GM12878 (cell line): ENCODE results near the gene NLRP2B. TPM values are rescaled to one million over a fixed set of nuclear protein-coding genes. Genes with fewer than 3 reads are reported as not detected.

Experiments used
- ATAC-seq: fragments of 200-7000 bp; cut with Tn5 transposase; 3 replicates; pipeline ENCODE4 v1.9.1; 2020; ENCODE audit warnings: mild to moderate bottlenecking, moderate library complexity
- BruUV-seq: library from RNA; stranded (reverse); fragments of 400-500 nt; replicated peaks from 2 replicates; lab custom pipeline; 2021; lab: Mats Ljungman, UMichigan
- CTCF ChIA-PET: fragments of 300-600 bp; sonication (Branson Sonifier 250); formaldehyde crosslinking; extraction: SDS; loops from one replicate; lab custom pipeline; 2021; ENCODE audit warnings: inconsistent platforms; lab: Yijun Ruan, JAX
- POLR2A ChIA-PET: fragments of 350-600 bp; formaldehyde crosslinking; extraction: SDS; loops from one replicate; lab custom pipeline; 2021; ENCODE audit warnings: inconsistent platforms; lab: Charles Lee
- RAD21 ChIA-PET: fragments of 300-600 bp; sonication (Branson Sonifier 250); formaldehyde crosslinking; loops from one replicate; lab custom pipeline; 2023; ENCODE audit warnings: antibody characterized with exemption; ENCODE audit not compliant: unreplicated experiment; lab: Charles Lee
- SMC1A ChIA-PET: fragments of 300-600 bp; sonication (Branson Sonifier 250); formaldehyde crosslinking; loops from one replicate; lab custom pipeline; 2023; ENCODE audit not compliant: unreplicated experiment, uncharacterized antibody; lab: Charles Lee
- DNase-seq: peaks from one replicate; pipeline ENCODE4 v3.0.0-alpha.2; 2011; ENCODE audit warnings: low read depth, low spot score
- FAIRE-seq: peaks from 3 replicates; lab custom pipeline; 2011; peaks lifted over from hg19 to GRCh38; lab: Jason Lieb, UNC
- H2AFZ ChIP-seq: 2 replicates; pipeline ENCODE4 v1.6.0; 2011; ENCODE audit warnings: low read depth, low read length, control low read depth; ENCODE audit not compliant: control insufficient read depth
- H3K27ac ChIP-seq: 2 replicates; pipeline ENCODE4 v1.5.1; 2011; ENCODE audit warnings: control low read depth; ENCODE audit not compliant: control insufficient read depth, insufficient read depth
- H3K27me3 ChIP-seq, 2 experiments: replicated peaks in 1 of 2; 2 replicates each; pipeline versions ENCODE4 v1.6.0 to v1.6.1; 2011; ENCODE audit warnings: low read length in 1 of 2; ENCODE audit not compliant: control insufficient read depth in 2 of 2, insufficient read depth in 2 of 2
- H3K36me3 ChIP-seq, 2 experiments: 2 replicates each; pipeline ENCODE4 v1.5.1; 2011; ENCODE audit warnings: low read length in 1 of 2; ENCODE audit not compliant: control insufficient read depth in 2 of 2, insufficient read depth in 2 of 2
- H3K4me1 ChIP-seq: 2 replicates; pipeline ENCODE4 v1.6.1; 2011; ENCODE audit warnings: mild to moderate bottlenecking, low read length, moderate library complexity, mixed read lengths; ENCODE audit not compliant: control insufficient read depth, insufficient read depth
- H3K4me2 ChIP-seq: 2 replicates; pipeline ENCODE4 v1.6.0; 2011; ENCODE audit warnings: control low read depth; ENCODE audit not compliant: control insufficient read depth, insufficient read depth
- H3K4me3 ChIP-seq: fragments of 200-600 bp; sonication (generic); 2 replicates; pipeline ENCODE4 v1.5.1; 2016
- H3K79me2 ChIP-seq: 2 replicates; pipeline ENCODE4 v1.6.0; 2011; ENCODE audit warnings: low read length; ENCODE audit not compliant: control insufficient read depth, insufficient read depth
- H3K9ac ChIP-seq: 2 replicates; pipeline ENCODE4 v1.8.0; 2011; ENCODE audit warnings: low read length, control low read depth, mixed read lengths; ENCODE audit not compliant: control insufficient read depth, insufficient read depth
- H3K9me3 ChIP-seq: replicated peaks from 3 replicates; pipeline ENCODE4 v1.5.1; 2011; ENCODE audit warnings: mild to moderate bottlenecking, low read length; ENCODE audit not compliant: control insufficient read depth, insufficient read depth
- H4K20me1 ChIP-seq: 2 replicates; pipeline ENCODE4 v1.6.0; 2011; ENCODE audit not compliant: control insufficient read depth, insufficient read depth
- ETV6 ChIP-seq, 2 experiments: fragments of 450-650 bp in 1 of 2; IDR thresholded peaks in 1 of 2; conservative IDR thresholded peaks in 1 of 2; 2 replicates each; pipeline ENCODE4 v1.6.1; 2014; ENCODE audit warnings: antibody characterized with exemption in 1 of 2, borderline replicate concordance in 1 of 2, low read depth in 1 of 2, mild to moderate bottlenecking in 1 of 2, moderate library complexity in 1 of 2
- FOXM1 ChIP-seq: IDR thresholded peaks from 2 replicates; pipeline ENCODE4 v1.6.1; 2012; ENCODE audit warnings: low read depth, mild to moderate bottlenecking, inconsistent platforms, low read length, moderate library complexity
- LARP7 ChIP-seq: fragments of 450-650 bp; IDR thresholded peaks from 2 replicates; pipeline ENCODE4 v1.6.1; 2017; ENCODE audit warnings: mild to moderate bottlenecking
- RAD21 ChIP-seq: IDR thresholded peaks from 2 replicates; pipeline ENCODE4 v1.6.1; 2011; ENCODE audit warnings: mild to moderate bottlenecking, low read depth, low read length, moderate library complexity; ENCODE audit not compliant: insufficient read depth
- ZNF622 ChIP-seq: fragments of 450-650 bp; IDR thresholded peaks from 2 replicates; pipeline ENCODE4 v1.6.1; 2017; ENCODE audit warnings: mild to moderate bottlenecking, inconsistent platforms
- WGBS: methylation state at CpG from one replicate; pipeline ENCODE4 v1.1.6; 2016; ENCODE audit warnings: low lambda C conversion rate; ENCODE audit not compliant: insufficient replicate concordance, insufficient coverage; ENCODE audit errors: missing lambda C conversion rate; 5-methylcytosine and 5-hydroxymethylcytosine counted together
- in situ Hi-C: fragments of 300-500 bp; cut with MboI; formaldehyde crosslinking; loops from 9 replicates; pipeline ENCODE4 v1.14.3; 2018; ENCODE audit warnings: mixed read lengths
- intact Hi-C: fragments of 100-400 bp; cut with micrococcal nuclease; formaldehyde crosslinking; loops from one replicate; pipeline ENCODE4 v1.14.2; 2022; ENCODE audit not compliant: unreplicated experiment
- polyA plus RNA-seq, 11 experiments: library from polyadenylated mRNA; depleted of rRNA in 4 of 11; unstranded in 6 of 11; stranded (reverse) in 5 of 11; fragments of >200 nt; fragmentation: Nextera tagmentation in 4 of 11; fragmentation: Illumina TruSeq in 1 of 11; extraction: Ambion mirVana in 4 of 11; extraction: Trizol in 1 of 11; gene quantifications; 1 replicate in 1 of 11; 2 replicates in 10 of 11; pipeline versions ENCODE4 v1.2.1 to v1.2.3, GENCODE V29; 2011 to 2016; ENCODE audit warnings: inconsistent platforms in 2 of 11, missing spikeins in 2 of 11, low read depth in 1 of 11
- total RNA-seq, 4 experiments: library from RNA; depleted of rRNA in 3 of 4; stranded (reverse); fragments of >200 nt in 3 of 4; fragmentation: Illumina TruSeq in 1 of 4; extraction: Trizol in 1 of 4; gene quantifications; 2 replicates each; pipeline versions ENCODE4 v1.2.1 to v1.2.3, GENCODE V29; 2013 to 2021
- TF ChIP-seq, protein P1 (sequence below): IDR thresholded peaks from 2 replicates; pipeline ENCODE4 v1.6.1; 2011; ENCODE audit warnings: borderline replicate concordance, low read depth, mild to moderate bottlenecking, moderate library complexity, low read length; ENCODE audit not compliant: insufficient read depth, poor library complexity, severe bottlenecking
- TF ChIP-seq, protein P2 (sequence below): IDR thresholded peaks from 2 replicates; pipeline ENCODE4 v1.6.1; 2012; ENCODE audit warnings: low read depth, low read length, improper control_type of control experiment
- TF ChIP-seq, protein P3 (sequence below): fragments of 150-350 bp; IDR thresholded peaks from 2 replicates; pipeline ENCODE4 v1.6.1; 2014; ENCODE audit warnings: mild to moderate bottlenecking, low read depth, low read length

NLRP2B gene
- total and polyA plus RNA-seq, 10 of the 15 experiments (the other 5 are each of a cell fraction or from before 2014, with no cell fraction given): not detected

GRCh38 chrX:57655065-57655464 lies 25.0 kb downstream of the NLRP2B start:
- H3K9ac ChIP-seq: no peak overlapping the region
- ChIA-PET CTCF (no interaction called here), POLR2A (no interaction called here), RAD21 (no interaction called here), SMC1A (interaction anchor here (0.5 kb wide), 1 partner anchor 147 kb away, joined by 3 read pairs; no protein-coding TSS in a partner anchor)
- no peak overlapping the region for H2AFZ ChIP-seq
- H3K4me2 ChIP-seq: no peak overlapping the region
- in situ Hi-C loops (no loop called here), intact Hi-C loops (no loop called here)
- no peak for ATAC-seq
- H3K27ac ChIP-seq: no peak overlapping the region
- H3K79me2 ChIP-seq: no peaks in the 10 kb centered on the region
- no peak for DNase-seq
- no peak for FAIRE-seq
- no peaks in the 10 kb centered on the region for H3K36me3 ChIP-seq
- H4K20me1 ChIP-seq: no peaks in the 10 kb centered on the region
- no peaks in the 10 kb centered on the region for H3K4me1 ChIP-seq
- H3K9me3 ChIP-seq: no peaks in the 10 kb centered on the region; the same call in 2 of the 3 replicates
- H3K4me3 ChIP-seq: no peak overlapping the region
- H3K27me3 ChIP-seq: no peaks in the 10 kb centered on the region
- no peak for TF ChIP-seq RAD21
- TF ChIP-seq, protein P1, sequence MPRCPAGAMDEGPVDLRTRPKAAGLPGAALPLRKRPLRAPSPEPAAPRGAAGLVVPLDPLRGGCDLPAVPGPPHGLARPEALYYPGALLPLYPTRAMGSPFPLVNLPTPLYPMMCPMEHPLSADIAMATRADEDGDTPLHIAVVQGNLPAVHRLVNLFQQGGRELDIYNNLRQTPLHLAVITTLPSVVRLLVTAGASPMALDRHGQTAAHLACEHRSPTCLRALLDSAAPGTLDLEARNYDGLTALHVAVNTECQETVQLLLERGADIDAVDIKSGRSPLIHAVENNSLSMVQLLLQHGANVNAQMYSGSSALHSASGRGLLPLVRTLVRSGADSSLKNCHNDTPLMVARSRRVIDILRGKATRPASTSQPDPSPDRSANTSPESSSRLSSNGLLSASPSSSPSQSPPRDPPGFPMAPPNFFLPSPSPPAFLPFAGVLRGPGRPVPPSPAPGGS: no peak
- TF ChIP-seq FOXM1: no peak
- no peak for TF ChIP-seq ZNF622
- 7% methylated on average over 2 of the region's 2 CpGs for WGBS
- BruUV-seq: no TSS peak

DNA sequence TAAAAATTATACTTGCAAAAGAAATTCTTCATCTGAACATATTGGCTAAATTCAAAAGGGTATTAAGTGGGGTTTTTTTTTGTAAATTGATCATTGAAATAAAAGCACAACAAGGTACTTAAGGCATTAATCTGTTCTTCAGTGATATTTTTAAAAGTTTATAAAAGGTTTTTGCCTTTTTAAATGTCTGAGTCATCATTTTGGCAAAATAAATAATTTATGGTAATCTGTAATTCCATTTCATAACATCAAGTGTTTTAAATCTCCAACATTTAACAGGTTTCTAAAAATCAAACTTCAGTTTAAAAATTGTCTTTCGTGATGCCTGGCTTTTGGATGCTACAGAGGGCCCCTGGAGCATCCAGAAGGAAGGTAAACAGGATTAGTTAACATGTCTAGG lies 27.4 kb downstream of the NLRP2B start:
- no TSS peak for BruUV-seq
- Histone ChIP-seq H3K36me3 (no peaks in the 10 kb centered on the region), H3K4me1 (no peaks in the 10 kb centered on the region), H2AFZ (no peak overlapping the region), H3K79me2 (no peaks in the 10 kb centered on the region), H3K9me3 (no peaks in the 10 kb centered on the region; the same call in 2 of the 3 replicates), H3K4me3 (no peak overlapping the region), H3K27me3 (no peaks in the 10 kb centered on the region), H3K9ac (no peak overlapping the region), H3K27ac (no peak overlapping the region), H4K20me1 (no peaks in the 10 kb centered on the region), H3K4me2 (no peak overlapping the region)
- ATAC-seq (no peak), FAIRE-seq (no peak), DNase-seq (no peak)
- WGBS: 0% methylated on average over 1 of the region's 1 CpG
- ChIA-PET SMC1A (no interaction called here), POLR2A (no interaction called here), RAD21 (no interaction called here), CTCF (no interaction called here)
- TF ChIP-seq, protein P2, sequence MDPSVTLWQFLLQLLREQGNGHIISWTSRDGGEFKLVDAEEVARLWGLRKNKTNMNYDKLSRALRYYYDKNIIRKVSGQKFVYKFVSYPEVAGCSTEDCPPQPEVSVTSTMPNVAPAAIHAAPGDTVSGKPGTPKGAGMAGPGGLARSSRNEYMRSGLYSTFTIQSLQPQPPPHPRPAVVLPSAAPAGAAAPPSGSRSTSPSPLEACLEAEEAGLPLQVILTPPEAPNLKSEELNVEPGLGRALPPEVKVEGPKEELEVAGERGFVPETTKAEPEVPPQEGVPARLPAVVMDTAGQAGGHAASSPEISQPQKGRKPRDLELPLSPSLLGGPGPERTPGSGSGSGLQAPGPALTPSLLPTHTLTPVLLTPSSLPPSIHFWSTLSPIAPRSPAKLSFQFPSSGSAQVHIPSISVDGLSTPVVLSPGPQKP: no peak
- TF ChIP-seq LARP7 (no peak), ETV6 (conservative IDR thresholded peaks at IDR 0.05 in 1 of 2, IDR thresholded peaks at IDR 0.05 in 1 of 2; ENCODE audit: borderline replicate concordance in 1 of 2, low read depth in 1 of 2) (no peak)
- TF ChIP-seq, protein P3, sequence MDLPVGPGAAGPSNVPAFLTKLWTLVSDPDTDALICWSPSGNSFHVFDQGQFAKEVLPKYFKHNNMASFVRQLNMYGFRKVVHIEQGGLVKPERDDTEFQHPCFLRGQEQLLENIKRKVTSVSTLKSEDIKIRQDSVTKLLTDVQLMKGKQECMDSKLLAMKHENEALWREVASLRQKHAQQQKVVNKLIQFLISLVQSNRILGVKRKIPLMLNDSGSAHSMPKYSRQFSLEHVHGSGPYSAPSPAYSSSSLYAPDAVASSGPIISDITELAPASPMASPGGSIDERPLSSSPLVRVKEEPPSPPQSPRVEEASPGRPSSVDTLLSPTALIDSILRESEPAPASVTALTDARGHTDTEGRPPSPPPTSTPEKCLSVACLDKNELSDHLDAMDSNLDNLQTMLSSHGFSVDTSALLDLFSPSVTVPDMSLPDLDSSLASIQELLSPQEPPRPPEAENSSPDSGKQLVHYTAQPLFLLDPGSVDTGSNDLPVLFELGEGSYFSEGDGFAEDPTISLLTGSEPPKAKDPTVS: no peak
- in situ Hi-C loops: no loop called here
- intact Hi-C loops: no loop called here
